Uterus (tissue), 2 donors: Measurements from ENCODE around the gene KRTAP17-1.
"Not testable (repeated sequence)": the region's sequence is repeated elsewhere in the genome, so short reads cannot be mapped to it uniquely, and the experiment has no call there.

Source experiments
- POLR2A ChIP-seq, 2 donors: fragments of 450-650 bp; IDR thresholded peaks; one replicate each; pipeline ENCODE4 v1.6.1; 2016; ENCODE audit warnings: antibody characterized with exemption in 2 of 2, mild to moderate bottlenecking in 1 of 2, moderate library complexity in 1 of 2
- TF ChIP-seq, protein P1 (sequence below), 4 experiments: fragments of 200-600 bp in 2 of 4; fragments of 450-650 bp in 2 of 4; sonication (generic) in 2 of 4; IDR thresholded peaks; one replicate each; pipeline ENCODE4 v1.5.1; 2016 to 2019; ENCODE audit warnings: antibody characterized with exemption in 4 of 4, mild to moderate bottlenecking in 2 of 4, moderate library complexity in 1 of 4

DNA sequence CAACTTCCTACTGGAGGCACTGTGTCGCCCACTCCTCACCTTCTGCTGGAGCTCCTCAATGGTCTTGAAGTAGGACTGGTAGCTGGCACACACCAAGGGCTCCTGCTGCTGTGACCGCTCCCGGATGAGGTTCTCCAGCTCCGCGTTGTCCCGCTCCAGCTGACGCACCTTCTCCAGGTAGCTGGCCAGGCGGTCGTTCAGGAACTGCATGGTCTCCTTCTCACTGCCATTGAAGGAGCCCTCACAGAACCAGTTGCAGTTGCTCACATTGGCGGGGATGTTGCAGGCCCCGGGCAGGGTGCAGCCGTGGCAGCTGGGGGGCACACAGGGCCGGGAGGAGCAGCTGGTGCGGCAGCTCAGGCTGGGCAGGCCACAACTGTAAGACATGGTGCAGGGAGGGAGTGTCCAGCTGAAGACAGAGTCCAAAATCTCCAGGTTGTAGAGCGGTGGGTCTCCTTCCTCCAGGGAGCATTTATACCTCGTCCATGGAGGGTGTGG is 34.9 kb upstream of the KRTAP17-1 start, which contains the start of gene KRT33A:
- TF ChIP-seq, protein P1, sequence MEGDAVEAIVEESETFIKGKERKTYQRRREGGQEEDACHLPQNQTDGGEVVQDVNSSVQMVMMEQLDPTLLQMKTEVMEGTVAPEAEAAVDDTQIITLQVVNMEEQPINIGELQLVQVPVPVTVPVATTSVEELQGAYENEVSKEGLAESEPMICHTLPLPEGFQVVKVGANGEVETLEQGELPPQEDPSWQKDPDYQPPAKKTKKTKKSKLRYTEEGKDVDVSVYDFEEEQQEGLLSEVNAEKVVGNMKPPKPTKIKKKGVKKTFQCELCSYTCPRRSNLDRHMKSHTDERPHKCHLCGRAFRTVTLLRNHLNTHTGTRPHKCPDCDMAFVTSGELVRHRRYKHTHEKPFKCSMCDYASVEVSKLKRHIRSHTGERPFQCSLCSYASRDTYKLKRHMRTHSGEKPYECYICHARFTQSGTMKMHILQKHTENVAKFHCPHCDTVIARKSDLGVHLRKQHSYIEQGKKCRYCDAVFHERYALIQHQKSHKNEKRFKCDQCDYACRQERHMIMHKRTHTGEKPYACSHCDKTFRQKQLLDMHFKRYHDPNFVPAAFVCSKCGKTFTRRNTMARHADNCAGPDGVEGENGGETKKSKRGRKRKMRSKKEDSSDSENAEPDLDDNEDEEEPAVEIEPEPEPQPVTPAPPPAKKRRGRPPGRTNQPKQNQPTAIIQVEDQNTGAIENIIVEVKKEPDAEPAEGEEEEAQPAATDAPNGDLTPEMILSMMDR (IDR thresholded peaks at IDR 0.05), result not testable (repeated sequence)
- not testable (repeated sequence) for TF ChIP-seq POLR2A (IDR thresholded peaks at IDR 0.05)
